GM12801 (cell line): ENCODE results near the gene CPEB4.

Source experiments
- CTCF ChIP-seq: IDR thresholded peaks from one replicate; pipeline ENCODE4 v1.5.1; 2011; ENCODE audit warnings: control low read depth; ENCODE audit not compliant: insufficient read length; ENCODE audit errors: extremely low read depth

The CPEB4 gene

GRCh38 chr5:173891308-173892116 is 3.4 kb downstream of the CPEB4 start:
- no peak for TF ChIP-seq CTCF

GRCh38 chr5:173893192-173893561 is 5.0 kb downstream of the CPEB4 start:
- no peak for TF ChIP-seq CTCF

- TF ChIP-seq CTCF = no peak
Measured at GRCh38 chr5:173895401-173896165, 7.4 kb downstream of the CPEB4 start.

- TF ChIP-seq CTCF = no peak
Measured at GRCh38 chr5:173896631-173897030, 8.5 kb downstream of the CPEB4 start.

- TF ChIP-seq CTCF = no peak
Measured at GRCh38 chr5:173901705-173902104, 13.6 kb downstream of the CPEB4 start.

GRCh38 chr5:173902334-173902733 is 14.2 kb downstream of the CPEB4 start:
- no peak for TF ChIP-seq CTCF

- no peak for TF ChIP-seq CTCF
Measured at GRCh38 chr5:173902743-173903142, 14.6 kb downstream of the CPEB4 start.
